Right renal pelvis (tissue), 4 donors: Measurements from ENCODE around the gene PRPF38B. TPM values are rescaled to one million over a fixed set of nuclear protein-coding genes. Genes with fewer than 3 reads are reported as not detected.

Experiments
- polyA plus RNA-seq, 4 donors: library from polyadenylated mRNA; unstranded; fragments of 120-200 nt; gene quantifications; one replicate each; pipeline ENCODE4 v1.2.1, GENCODE V29; 2013; ENCODE audit not compliant: insufficient read length in 4 of 4

The PRPF38B gene
- polyA plus RNA-seq, 4 donors = 65.1 to 87.5 (median 69.8) TPM

Other genes starting within 250 kb of the PRPF38B start
- not detected for gene NBPF6, start 242.0 kb upstream of the PRPF38B start, polyA plus RNA-seq
- 10 to 100 TPM; 17.0 to 22.4 (median 21.1) TPM for gene EEIG2, start 132.2 kb upstream of the PRPF38B start, polyA plus RNA-seq
- gene HENMT1, start 31.2 kb upstream of the PRPF38B start, polyA plus RNA-seq = 10 to 100 TPM in 3 of 4 donors, 1 to 10 TPM in 1; 9.4 to 15.5 (median 14.1) TPM
- under 1 TPM in 1 of 4 donors, not detected in 3; 0.06 TPM for gene FNDC7, start 20.6 kb downstream of the PRPF38B start, polyA plus RNA-seq
- gene STXBP3, start 54.4 kb downstream of the PRPF38B start, polyA plus RNA-seq = 10 to 100 TPM; 61.1 to 85.1 (median 76.3) TPM
- under 1 TPM in 1 of 4 donors, not detected in 3; 0.08 TPM for gene AKNAD1, start 164.8 kb downstream of the PRPF38B start, polyA plus RNA-seq
- gene GPSM2, start 184.7 kb downstream of the PRPF38B start, polyA plus RNA-seq = 10 to 100 TPM; 15.9 to 18.1 (median 17.2) TPM